CMK (cell line): ENCODE data around the gene RNF213.

ENCODE experiments used
- DNase-seq: peaks from one replicate; pipeline ENCODE4 v3.0.0-alpha.2; 2010; ENCODE audit warnings: low read depth

RNF213 gene

GRCh38 chr17:80433916-80434666 is 173.4 kb downstream of the RNF213 start:
- no peak for DNase-seq

GRCh38 chr17:80437532-80437931 is 176.9 kb downstream of the RNF213 start:
- no peak for DNase-seq

GRCh38 chr17:80438806-80439205 is 178.2 kb downstream of the RNF213 start:
- no peak for DNase-seq

GRCh38 chr17:80439499-80439898 is 178.8 kb downstream of the RNF213 start:
- no peak for DNase-seq

GRCh38 chr17:80441133-80441578 is 180.5 kb downstream of the RNF213 start:
- no peak for DNase-seq

- DNase-seq = no peak
Observed at GRCh38 chr17:80441598-80442322, 181.1 kb downstream of the RNF213 start.

- no peak for DNase-seq
Observed at GRCh38 chr17:80442323-80442659, 181.6 kb downstream of the RNF213 start.

GRCh38 chr17:80442764-80443163 is 182.1 kb downstream of the RNF213 start:
- no peak for DNase-seq

- no peak for DNase-seq
Observed at GRCh38 chr17:80443498-80443897, 182.8 kb downstream of the RNF213 start.

GRCh38 chr17:80443916-80444643 is 183.4 kb downstream of the RNF213 start:
- DNase-seq = no peak

- no peak for DNase-seq
Observed at GRCh38 chr17:80444644-80444979, 184.0 kb downstream of the RNF213 start.

- no peak for DNase-seq
Observed at GRCh38 chr17:80445007-80445725, 184.5 kb downstream of the RNF213 start.

GRCh38 chr17:80445726-80446110 is 185.1 kb downstream of the RNF213 start:
- no peak for DNase-seq

- no peak for DNase-seq
Observed at GRCh38 chr17:80446645-80447405, 186.2 kb downstream of the RNF213 start.

- no peak for DNase-seq
Observed at GRCh38 chr17:80447790-80448189, 187.1 kb downstream of the RNF213 start.
